GM21717 (cell line): ENCODE measurements around the gene LIX1L.
"Not testable (repeated sequence)": the region's sequence is repeated elsewhere in the genome, so short reads cannot be mapped to it uniquely, and the experiment has no call there.

ENCODE experiments used
- ATAC-seq: cut with Tn5 transposase; IDR thresholded peaks from one replicate; pipeline ENCODE4 v1.9.1; 2021; ENCODE audit warnings: mild to moderate bottlenecking, moderate library complexity; ENCODE audit not compliant: unreplicated experiment

LIX1L gene

DNA sequence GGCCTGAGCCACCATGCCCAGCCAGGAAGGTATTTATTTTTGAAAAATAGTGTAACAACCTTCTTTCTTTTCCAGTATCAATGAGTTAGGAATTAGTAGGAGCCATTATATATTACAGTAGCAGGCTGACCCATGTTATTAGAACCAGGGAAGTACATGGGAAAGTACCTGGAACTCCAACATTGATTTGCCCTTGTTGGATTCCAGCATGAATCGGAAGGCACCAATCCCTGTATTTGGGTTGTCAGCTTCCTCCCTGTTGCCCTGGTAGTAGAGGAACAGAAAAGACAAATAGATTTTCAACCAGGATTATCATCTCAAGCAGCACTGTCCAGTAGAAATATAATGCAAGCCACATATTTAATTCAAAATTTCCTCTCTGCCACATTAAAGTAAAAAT is 20.4 kb downstream of the LIX1L start:
- ATAC-seq, result no peak

DNA sequence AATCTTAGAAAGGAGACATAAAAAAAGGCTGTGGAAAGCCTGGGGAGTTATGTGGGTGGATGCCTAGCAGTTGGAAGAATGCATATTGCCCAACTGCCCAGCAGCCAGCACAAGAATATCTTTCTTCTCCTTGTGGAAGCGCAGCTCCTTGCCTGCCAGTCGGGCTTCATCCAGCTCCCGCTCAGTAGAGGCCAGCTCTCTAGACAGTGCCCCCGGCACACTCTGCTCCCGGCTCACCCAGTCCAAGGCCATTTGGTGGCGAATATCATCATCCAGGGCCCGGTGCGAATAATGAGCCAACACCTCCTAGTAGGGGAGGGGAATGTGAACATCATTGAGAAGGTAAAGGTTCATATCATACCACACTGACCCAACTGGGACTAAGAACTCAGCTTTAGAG is 21.6 kb downstream of the LIX1L start:
- no peak for ATAC-seq

DNA sequence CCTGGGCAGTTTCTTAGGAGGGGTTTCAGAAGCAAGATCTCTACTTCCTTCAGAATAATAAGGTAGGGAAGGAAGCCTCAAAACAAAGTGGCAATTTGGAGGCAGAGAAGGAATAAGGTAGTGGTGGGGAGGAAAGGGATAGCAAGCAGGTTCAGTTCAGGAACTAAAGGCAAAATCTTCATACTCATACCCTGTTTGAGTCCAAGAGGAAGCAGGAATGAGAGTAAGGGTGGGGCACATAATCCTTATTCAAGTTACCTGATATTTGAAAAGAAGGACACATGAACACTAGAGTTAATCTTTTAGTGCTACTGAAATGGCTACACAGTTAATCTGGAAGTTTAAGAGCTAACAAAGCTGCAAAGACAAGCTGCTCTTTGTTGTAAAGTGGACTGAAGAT is 22.1 kb downstream of the LIX1L start:
- no peak for ATAC-seq

DNA sequence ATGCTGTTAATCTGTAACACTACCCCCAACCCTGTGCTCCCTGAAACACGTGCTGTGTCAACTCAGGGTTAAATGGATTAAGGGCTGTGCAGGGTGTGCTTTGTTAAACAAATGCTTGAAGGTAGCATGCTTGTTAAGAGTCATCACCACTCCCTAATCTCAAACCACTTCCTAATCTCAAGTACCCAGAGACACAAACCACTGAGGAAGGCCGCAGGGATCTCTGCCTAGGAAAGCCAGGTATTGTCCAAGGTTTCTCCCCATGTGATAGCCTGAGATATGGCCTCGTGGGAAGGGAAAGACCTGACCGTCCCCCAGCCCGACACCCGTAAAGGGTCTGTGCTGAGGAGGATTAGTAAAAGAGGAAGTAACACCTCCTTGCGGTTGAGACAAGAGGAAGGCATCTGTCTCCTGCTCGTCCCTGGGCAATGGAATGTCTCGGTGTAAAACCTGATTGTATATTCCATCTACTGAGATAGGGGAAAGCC is 25.3 kb downstream of the LIX1L start:
- not testable (repeated sequence) for ATAC-seq

DNA sequence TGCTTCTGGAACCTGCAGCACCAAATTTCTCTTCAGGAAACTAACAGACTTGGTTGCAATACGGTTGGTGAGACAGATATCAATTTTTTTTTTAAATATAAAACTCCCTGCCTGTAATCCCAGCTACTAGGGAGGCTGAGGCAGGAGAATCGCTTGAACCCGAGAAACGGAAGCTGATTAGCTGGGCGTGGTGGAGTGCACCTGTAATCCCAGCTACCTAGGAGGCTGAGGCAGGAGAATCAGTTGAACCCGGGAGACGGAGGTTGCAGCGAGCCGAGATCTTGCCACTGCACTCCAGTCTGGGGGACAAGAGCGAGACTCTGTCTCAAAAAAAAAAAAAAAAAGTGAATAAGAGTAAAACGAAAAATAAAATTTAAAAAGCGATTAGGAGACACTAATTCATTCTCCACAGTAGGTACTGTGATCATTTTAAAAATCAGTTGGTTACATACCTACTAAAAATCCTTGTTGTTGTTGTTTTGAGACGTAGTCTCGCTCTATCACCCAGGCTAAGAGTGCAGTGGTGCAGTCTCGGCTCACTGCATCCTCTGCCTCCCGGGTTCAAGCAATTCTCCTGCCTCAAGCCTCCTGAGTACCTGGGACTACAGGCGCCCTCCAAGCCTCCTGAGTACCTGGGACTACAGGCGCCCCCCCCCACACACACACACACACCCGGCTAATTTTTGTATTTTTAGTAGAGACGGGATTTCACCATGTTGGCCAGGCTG is 29.7 kb downstream of the LIX1L start:
- ATAC-seq, result no peak

DNA sequence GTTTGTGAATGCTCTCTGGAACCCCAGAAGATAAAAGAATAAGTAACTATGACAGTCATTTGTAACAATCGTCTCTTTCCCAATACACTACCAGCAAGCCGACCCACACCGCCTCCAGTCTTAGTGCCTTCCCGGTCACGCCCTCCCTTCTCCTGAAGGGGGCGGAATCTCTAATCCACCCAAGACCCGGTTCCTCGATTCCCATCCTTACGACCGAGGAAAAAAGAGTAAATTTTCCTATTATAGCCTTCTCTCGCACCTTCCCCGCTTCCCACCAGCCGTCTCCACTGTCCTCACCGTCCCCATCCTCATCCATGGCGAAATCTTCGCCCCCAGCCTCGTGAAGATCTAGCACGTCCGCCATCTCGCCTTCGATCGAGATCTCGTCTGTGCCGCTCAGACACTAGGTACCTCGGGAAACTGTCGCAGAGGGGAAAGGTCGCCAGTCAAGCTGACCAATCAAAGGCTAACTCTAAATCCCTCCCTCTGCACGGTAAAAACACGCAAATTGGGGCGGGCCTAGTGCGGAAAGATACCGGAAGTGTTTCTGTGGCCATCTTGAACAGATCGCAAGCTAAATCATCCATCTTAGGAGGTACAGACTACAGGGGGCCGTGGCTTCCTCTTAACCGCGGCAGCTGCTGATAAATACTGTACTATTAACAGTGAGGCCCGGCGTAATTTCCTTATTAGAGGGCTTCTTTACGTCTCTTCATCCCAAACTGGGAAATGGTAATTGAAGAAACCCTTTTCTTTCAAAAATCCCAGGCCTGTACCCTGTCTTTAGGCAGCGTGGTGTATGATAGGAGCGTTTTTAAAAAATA is 30.5 kb downstream of the LIX1L start, which contains the start of gene RBM8A:
RBM8A (minus strand) TSS at position 422 of the 824 bp plus-strand sequence; CDS start at position 364, 58 bp downstream.
- ATAC-seq, result peak; percentile 88

DNA sequence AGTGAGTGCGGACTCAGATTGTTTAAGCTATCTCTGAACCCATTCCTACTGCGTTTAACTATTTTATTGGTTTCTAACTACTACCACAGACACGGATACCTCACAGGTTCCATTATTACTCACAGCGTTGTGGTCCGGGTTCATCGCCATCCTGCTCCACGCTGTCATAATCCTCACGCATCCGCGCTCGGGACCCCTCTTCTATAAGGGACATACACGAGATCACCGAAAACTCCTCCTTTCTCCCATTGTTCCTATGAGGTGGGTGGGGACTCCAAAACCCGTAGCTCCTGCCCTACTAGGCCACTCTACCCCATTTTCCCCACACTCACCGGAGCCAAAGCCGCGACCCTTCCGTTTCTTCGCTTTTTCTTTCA is 31.1 kb downstream of the LIX1L start:
- ATAC-seq, result peak; percentile 1

DNA sequence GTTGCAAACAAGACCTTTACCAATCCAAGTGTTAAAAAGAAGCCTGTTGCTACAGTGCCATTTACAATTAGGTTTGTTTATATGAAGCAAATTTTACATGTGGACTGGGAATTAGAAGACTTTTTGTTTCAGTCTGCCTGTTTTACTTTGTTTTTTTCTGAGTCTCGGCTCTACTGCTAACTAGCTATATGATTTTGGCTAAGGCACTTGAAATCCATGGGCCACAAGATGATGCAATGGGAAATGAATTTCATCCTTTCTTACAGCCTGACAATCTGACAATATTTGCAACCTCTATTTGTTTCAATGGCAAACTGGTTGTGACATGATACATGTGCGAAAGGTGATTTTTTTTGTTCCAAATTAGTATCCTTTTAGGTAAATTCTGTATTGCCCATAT is 35.6 kb downstream of the LIX1L start:
- ATAC-seq, result no peak

DNA sequence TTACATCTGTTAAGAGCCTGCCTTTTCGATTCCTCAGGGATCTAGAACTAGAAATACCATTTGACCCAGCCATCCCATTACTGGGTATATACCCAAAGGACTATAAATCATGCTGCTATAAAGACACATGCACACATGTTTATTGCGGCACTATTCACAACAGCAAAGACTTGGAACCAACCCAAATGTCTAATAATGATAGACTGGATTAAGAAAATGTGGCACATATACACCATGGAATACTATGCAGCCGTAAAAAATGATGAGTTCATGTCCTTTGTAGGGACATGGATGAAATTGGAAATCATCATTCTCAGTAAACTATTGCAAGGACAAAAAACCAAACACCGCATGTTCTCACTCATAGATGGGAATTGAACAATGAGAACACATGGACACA is 37.5 kb downstream of the LIX1L start:
- not testable (repeated sequence) for ATAC-seq

DNA sequence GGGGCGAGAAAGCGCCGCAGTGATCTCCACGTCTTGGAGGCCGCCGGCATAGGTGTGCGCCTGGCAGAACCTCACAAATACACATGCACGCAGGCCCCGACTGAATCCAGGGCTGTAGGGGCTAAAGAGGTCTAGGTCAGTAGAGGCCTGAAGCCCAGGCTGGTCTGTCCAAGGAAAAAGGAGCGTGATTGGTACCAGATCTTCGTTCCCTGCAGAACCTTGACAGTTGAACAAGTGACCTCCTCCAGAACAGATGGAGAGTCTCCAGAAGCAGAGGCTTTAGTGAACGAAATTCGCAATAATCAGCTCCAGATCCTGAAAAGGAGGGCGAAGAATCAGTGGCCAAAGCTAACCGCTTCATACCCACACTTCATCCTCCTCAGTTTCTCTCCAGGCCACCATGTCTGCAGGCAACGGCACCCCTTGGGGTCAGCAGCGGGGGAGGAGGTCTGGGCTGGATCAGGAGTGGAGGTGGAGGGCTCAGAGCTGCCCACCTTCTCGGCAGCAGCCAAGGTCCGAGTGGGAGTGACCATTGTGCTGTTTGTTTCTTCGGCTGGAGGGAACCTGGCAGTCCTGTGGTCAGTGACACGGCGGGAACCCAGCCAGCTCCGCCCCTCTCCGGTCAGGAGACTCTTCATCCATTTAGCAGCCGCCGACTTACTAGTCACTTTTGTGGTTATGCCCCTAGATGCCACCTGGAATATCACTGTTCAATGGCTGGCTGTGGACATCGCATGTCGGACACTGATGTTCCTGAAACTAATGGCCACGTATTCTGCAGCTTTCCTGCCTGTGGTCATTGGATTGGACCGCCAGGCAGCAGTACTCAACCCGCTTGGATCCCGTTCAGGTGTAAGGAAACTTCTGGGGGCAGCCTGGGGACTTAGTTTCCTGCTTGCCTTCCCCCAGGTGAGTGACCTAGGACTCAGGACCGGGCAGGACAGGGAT is 38.6 kb downstream of the LIX1L start:
- no peak for ATAC-seq

DNA sequence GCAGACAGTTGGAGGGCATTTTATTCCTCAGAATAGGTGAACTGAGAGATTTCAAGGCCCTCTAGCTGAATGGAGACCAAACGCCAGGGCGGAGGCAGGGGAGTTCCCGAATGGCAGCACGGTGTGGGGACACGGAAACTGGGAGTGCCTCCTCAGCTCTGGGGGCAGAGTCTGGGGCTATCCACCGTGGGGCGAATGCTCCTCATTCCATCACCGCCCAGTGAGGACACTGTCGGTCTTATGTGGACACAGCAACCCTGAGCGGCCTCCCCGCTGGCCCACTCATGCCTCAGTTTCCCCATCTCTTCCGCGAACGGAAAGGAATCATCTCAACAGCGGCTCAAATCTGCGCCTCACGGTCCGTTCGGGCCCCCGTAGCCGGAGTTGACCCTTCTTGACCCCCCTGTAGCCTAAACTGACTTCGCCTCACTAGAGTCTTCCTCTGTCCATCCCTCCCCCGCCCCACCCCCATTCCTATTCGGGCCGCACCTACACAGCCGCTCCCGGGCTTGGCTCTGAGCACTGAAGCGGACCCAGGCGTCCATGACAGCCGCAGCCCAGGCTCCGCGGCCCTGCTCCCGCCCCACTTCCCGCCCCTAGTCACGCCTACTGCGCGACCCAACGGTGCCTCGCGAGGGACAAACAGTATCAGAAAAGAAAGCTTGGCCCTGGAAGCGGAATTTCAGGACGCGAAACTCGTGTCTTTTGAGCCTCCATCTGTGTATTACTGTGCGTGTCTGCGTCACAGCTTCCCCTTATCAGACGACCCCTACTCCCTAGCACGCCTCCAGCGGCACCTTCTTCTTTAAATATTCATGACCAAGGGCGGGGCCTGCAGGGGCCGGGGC is 39.4 kb downstream of the LIX1L start, which contains the start of gene PEX11B:
PEX11B (minus strand) TSS at position 574 of the 848 bp plus-strand sequence; CDS start at position 545, 29 bp downstream.
- ATAC-seq, result peak; percentile 74

DNA sequence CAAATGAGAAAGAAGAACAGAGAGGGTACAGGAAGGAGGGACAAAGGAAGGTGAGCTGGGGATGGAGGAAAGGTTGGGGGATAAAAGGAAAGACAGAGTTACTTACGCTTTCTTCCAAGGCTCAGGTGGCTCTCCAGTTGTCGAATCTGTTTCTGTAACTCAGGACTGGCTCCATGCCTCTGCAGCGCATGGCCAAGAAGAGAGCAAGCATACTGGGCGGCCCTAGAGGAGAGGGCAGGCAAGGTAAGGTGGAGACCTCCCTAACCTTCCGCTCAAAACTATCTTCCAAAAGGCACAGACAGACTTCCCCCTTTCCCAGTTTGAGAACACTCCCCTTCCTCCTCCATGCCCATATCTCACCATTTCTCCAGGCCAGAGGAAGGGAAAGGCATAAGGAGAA is 40.2 kb downstream of the LIX1L start:
- no peak for ATAC-seq

DNA sequence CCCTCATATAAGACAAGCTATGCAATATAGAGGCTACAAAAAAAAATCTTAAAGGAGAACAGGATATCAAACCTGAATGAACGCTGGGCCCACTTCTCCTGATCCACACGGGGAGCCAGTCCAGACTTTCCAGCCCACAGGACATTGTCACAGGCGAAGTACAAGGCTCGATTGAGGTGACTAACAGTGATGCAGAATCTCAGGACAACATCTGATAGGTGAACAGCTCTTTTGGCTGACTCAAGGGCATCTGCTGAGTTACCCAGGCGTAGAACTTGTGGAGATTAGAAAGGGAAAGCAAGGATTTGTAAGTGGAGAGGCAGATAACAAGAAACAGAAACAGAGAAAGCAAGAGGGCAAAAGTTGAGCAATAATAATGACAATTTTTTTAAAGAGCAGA is 41.1 kb downstream of the LIX1L start:
- no peak for ATAC-seq

DNA sequence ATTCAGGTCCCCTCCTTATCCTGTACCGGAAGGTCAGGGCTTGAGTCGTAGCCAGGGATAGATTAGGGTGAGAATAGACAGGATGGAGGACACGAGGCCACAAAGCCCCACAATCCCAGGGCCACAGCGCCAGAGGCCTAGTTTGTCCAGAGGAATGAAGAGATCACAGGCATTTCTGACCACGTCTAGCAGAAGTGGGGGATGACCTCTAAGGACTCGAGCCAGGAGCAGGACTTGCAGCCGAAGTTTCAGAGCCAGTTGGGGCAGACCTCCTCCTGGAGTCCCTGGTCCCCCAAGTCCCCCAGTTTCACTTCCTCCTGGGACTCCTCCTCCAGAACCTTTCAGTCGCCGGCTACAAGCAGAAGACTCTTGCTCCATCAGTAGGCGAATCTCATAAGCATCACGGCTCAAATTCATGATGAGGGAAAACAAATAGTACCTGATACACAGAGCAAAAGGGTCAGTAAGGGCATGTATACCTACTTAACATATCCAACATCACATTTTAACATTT is 45.6 kb downstream of the LIX1L start:
- ATAC-seq, result no peak

DNA sequence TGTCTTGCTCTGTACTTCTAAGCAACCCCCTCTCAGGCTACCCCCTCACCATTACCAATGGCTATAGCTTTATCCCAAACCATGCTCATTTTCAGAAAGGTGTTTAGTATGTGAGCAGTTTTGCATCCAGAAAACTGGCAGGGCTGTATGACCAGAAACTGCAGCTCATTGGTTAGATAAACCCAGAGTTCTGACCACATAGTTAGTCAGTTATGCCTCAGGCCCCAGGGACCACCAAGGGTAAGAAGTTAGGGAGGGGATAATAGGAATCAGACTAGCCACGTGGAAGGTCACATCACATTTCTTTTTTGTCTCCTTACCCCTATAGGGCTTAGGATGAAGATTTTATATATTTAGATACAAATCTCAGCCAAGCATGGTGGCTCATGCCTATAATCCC is 49.2 kb downstream of the LIX1L start:
- ATAC-seq, result no peak

DNA sequence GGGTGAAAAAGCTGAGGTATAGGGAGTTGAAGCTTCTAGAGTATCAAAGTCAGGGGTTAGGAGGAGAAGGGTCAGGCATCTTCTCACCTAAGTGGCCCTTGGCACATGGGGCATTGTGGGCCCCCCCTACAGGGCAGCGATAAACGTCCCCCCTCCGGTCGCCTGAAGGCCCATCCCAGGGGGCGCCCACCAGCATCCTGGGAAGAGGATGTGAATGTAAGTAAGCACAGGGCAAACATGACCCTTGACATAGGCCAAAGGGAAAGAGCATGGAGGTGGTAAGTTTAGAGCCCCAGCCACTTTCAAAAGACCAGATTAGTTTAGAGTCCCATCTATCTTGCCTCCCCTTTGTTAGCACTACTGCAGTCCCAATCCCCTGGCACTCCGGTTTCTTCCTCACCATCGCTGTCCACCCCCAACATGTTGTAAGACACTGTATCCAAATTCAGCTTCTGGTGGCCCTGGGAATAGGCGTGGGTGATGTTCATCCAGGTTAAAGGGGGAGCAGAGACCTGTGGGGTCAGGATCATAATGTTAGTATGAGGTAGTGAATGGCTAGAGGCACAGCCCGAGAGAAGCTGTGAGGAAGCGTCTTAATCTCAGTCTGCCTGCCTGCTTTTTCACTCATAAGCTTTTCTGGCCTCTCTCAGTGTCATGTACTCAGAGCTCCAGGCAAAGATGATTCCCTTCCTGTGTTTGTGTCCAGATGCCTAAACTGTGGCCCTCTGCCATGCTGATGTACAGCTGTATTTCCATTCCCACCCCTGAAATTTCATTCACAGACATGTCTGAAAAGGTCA is 50.7 kb downstream of the LIX1L start:
- ATAC-seq, result no peak

DNA sequence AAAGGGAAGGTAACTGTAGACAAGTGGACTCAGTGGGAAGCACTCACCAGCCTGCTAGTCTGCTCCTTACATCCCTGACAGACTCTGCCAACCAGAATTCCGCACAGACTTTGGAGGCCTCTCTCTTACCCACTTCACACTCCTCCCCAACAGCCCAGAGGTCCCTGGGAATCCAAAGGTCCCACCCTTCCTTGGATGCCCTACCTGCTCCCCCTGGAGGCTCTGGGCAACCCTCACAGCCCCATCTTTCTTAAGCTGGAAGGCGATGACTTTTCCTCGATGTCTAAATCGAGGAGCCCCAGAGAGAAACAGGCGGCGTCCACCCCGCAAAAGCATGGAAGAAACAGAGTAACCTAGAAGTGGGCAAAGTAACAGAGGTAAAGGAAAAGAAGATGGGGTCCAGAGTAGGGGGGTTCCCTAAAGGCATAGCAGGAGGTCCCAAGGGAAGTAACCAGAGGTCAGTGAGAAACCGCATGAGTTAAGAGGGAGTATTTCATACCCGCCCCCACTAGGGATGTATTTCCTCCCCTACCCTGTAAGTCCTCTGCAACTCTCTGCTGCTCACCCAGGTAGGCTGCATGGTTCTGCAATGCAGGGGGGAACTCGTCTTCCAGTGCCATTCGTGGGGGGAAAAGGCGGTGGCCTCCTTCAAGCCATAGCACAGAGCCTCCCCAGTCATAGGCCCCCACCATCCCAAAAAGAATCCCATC is 56.4 kb downstream of the LIX1L start:
- no peak for ATAC-seq

DNA sequence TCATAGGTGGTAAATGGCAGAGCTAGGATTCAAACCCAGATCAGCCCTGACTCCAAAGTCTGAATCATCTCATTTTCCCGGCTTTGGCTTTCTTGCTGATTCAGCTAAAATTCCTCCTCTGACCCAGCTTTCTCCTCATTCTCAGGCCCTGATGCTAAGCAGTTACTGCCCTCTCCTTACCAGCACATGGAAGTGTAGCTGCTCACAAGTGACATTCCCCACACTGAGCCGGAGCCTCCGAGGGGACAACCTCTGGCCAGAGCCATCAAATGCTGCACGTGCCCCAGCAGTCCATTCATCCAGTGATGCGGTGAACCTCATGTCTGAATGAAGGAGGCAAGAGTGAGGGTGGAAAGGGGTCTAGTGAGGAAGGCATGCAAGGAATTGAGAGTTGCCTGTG is 59.1 kb downstream of the LIX1L start:
- ATAC-seq, result no peak
